AG10803 (cell line): ENCODE data around the gene DYNC1H1.
"Not testable (repeated sequence)": the region's sequence is repeated elsewhere in the genome, so short reads cannot be mapped to it uniquely, and the experiment has no call there.

Source experiments
- DNase-seq: peaks from one replicate; pipeline ENCODE4 v3.0.0; 2010; ENCODE audit warnings: low read depth
- H3K4me3 ChIP-seq: 2 replicates; pipeline ENCODE4 v1.5.1; 2011; ENCODE audit warnings: mild to moderate bottlenecking, low read length, control low read depth
- CTCF ChIP-seq: conservative IDR thresholded peaks from 2 replicates; pipeline ENCODE4 v1.5.1; 2011; ENCODE audit warnings: mild to moderate bottlenecking, low read length, control low read depth, inconsistent platforms

DYNC1H1 gene

GRCh38 chr14:101982621-101983020, 18.2 kb downstream of the DYNC1H1 start:
- no peak for TF ChIP-seq CTCF
- DNase-seq = no peak
- H3K4me3 ChIP-seq = no peak overlapping the region

GRCh38 chr14:101984831-101985230, 20.5 kb downstream of the DYNC1H1 start:
- DNase-seq, H3K4me3 ChIP-seq: not testable (repeated sequence)

- no peak overlapping the region for H3K4me3 ChIP-seq
- DNase-seq = no peak
- no peak for TF ChIP-seq CTCF
Measured at GRCh38 chr14:101985957-101986356, 21.6 kb downstream of the DYNC1H1 start.

- no peak for TF ChIP-seq CTCF
- no peak overlapping the region for H3K4me3 ChIP-seq
- no peak for DNase-seq
Measured at GRCh38 chr14:101986953-101987352, 22.6 kb downstream of the DYNC1H1 start.

GRCh38 chr14:101988377-101988776, 24.0 kb downstream of the DYNC1H1 start:
- no peak for TF ChIP-seq CTCF
- no peak overlapping the region for H3K4me3 ChIP-seq
- DNase-seq = no peak

GRCh38 chr14:101991352-101991751, 27.0 kb downstream of the DYNC1H1 start:
- no peak for TF ChIP-seq CTCF
- DNase-seq = no peak
- no peak overlapping the region for H3K4me3 ChIP-seq

GRCh38 chr14:101992708-101993107, 28.3 kb downstream of the DYNC1H1 start:
- no peak for TF ChIP-seq CTCF
- H3K4me3 ChIP-seq = no peak overlapping the region
- DNase-seq = no peak
